ACHN (cell line): ENCODE data around the gene ABHD10.

Experiments
- DNase-seq: peaks from one replicate; pipeline ENCODE4 v3.0.0-alpha.2; 2015
- in situ Hi-C: cut with HindIII; loops from 2 replicates; pipeline ENCODE4 v1.10.0; 2017; ENCODE audit warnings: low sequenced_read_pairs, low pct_ligation_motif_present, low pct_unique_long_range_greater_than_20kb

ABHD10 gene

DNA sequence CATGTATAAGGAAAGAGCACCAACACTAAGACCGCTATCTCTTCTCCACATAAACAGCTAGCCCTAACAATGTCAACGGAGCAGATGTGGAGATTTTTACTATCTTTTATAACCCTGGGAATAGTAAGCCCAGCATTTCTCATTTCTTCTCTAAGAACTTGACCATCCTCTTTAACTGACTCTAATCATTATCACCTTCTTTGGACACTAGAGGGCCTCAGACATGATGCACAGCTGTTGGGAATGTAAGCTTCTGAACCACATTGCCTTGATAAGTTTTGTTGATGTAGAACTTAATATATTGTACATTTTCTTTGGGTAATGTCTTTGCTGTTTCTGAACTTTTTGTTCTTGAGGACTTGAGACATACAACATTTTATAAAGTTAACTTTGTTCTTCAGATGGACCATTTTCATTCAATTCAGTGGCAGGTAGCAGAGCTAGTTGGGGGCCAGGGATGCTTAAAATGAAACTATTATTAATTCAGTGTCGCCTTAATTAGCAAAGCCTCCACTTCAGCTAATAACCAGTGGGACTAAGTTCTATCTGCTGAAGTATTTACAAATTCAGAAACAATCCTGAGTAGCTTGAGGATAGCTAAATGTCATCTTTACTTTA lies 10.3 kb downstream of the ABHD10 start:
- in situ Hi-C loops: no loop called here
- peak; percentile 74 for DNase-seq

DNA sequence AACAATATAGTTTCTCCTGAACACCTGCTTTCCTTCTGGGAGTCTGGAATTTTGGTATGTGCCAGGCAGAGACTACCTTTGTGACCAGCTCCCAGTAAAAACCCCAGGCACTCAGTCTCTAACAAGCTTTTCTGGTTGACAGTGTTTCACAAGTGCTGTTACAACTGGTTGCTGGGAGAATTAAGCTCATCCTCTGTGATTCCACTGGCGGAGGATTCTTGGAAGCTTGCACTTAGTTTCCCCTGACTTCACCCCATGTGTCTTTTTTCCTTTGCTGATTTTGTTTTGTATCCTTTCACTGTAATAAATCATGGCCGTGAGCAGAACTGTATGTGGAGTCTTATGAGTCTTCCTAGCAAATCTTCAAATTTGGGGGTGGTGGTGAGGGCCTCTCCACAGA lies 14.2 kb downstream of the ABHD10 start:
- DNase-seq: no peak
- in situ Hi-C loops: no loop called here

GRCh38 chr3:111998636-111999483 lies 20.0 kb downstream of the ABHD10 start, which contains the start of gene TAGLN3:
TSS of gene TAGLN3 (plus strand) at chr3:111998922. CDS start at chr3:111999423, 501 bp downstream.
- peak; percentile 68 for DNase-seq
- in situ Hi-C loops: no loop called here

DNA sequence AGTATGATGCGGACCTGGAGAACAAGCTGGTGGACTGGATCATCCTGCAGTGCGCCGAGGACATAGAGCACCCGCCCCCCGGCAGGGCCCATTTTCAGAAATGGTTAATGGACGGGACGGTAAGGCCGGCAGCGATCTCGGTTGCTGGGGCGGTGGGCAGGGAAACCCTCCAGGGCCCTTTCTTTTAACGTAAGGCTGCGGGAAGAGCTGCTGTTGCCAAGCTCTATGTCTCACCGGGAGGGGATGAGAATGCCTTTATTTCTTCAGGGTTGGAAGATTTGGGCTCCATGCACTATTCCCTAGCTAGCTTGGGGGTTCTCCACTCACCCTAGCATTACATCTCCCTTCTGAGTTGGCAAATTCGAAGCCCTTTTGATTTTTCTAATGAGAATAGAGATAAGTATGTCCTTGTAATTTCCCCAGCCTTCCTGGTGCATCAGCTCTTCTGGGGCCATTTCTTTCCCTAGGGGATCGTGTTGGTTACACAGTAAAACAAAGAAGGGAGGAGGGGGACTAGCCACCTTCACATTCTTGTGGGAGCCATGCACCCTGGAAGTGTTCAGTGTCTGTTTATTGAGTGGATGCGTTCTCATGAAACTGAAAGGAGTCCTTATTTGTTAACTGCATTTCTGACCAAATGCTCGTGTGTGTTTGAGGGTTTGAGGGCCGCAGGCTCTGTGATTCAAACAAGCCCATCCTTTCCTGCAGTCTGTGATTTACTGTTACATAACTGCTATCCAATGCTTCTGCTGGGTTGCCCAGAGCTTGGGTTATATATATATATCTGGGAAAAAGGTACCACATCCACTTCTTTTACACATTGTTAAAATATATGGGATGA lies 20.9 kb downstream of the ABHD10 start:
- DNase-seq: no peak
- in situ Hi-C loops: no loop called here

GRCh38 chr3:112000367-112000771 lies 21.5 kb downstream of the ABHD10 start:
- in situ Hi-C loops: no loop called here
- no peak for DNase-seq

DNA sequence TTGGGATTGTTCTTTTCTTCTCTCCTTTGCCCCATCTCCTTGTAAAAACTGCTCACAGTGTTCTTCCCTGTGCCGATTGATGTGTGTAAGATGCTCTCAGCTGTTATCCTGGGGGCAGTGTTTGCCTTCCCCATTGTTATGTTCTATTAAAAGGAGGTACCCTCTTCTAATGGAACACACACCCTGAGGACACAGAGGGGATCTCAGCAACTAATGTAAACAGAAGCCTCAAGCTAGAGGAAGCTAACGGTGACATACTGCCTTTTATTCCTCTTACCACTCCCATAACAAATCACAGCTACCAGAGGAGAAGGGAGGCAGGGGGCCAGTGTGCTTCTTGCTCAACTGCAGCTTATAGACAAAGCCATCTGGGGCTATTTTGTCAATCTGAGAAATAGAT lies 22.1 kb downstream of the ABHD10 start:
- in situ Hi-C loops: no loop called here
- no peak for DNase-seq

DNA sequence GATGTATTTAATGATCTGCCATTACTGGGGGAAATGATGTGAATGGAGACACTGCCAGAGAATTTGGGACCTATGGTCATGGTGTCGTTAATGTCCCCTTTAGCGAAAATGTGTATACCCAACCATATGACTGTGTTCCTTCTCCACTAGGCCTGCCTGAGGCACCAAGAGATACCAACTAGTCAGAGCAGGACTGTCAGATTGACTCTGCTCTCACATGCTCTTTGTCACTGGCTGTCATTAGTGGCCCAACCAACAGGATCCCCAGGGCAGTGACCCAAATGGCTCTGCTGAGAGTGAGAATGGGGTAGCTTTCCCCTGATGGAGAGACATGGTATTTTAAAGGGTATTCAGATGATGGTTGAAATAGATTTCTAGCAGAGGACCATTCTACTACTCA lies 22.7 kb downstream of the ABHD10 start:
- in situ Hi-C loops: no loop called here
- DNase-seq: no peak

DNA sequence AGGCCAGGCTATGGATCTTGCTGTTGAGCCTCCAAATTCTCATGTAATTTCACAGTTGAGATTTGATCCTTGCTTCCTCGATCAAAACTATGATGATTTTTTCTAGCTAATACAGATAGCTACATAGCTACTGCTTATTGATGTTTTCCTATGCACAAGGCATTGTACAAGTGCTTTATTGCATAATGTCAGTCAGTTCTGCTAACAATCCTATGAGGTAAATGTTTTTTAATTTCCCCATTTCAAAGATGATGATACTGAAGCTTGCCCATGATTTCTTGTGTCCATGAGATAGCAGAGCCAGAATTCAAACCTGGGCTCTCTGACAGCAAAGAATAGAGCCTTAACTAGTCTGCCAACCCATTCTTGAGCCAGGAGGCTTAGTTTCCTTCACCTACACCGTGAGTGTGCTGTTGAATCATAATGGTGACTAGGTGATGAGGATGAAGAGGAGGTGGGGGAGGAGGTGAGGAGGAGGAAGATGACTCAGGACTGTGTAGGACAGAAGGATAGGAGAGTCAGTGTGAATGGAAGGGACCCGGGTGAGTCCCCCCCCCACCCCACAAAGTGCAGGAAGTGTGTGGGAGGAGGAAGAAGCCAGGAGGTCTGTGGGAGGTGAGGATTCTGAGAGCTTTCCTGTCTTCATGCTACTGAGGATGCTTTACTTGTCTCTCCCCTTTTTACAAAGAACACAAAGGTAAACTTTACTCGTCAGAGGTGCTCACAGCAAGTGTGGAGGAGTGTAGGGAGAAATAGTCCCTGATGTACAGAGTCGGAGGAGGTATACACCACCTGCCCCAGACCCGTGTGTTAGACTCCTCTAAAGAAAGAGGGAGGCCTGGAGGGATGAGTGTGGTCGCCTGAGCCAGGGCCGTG lies 23.5 kb downstream of the ABHD10 start:
- in situ Hi-C loops: no loop called here
- DNase-seq: no peak

GRCh38 chr3:112003321-112004080 lies 24.7 kb downstream of the ABHD10 start:
- no peak for DNase-seq
- in situ Hi-C loops: no loop called here

GRCh38 chr3:112004187-112004586 lies 25.4 kb downstream of the ABHD10 start:
- in situ Hi-C loops: no loop called here

GRCh38 chr3:112004669-112005068 lies 25.8 kb downstream of the ABHD10 start:
- in situ Hi-C loops: no loop called here
- DNase-seq: no peak

More at GRCh38 chr3:112004187-112004586, 25.4 kb downstream of the ABHD10 start:
- DNase-seq: no peak

- DNase-seq: no peak
- in situ Hi-C loops: no loop called here
Observed at GRCh38 chr3:112005091-112005672, 26.4 kb downstream of the ABHD10 start.

GRCh38 chr3:112007633-112008032 lies 28.8 kb downstream of the ABHD10 start:
- no peak for DNase-seq
- in situ Hi-C loops: no loop called here

GRCh38 chr3:112009670-112010069 lies 30.8 kb downstream of the ABHD10 start:
- in situ Hi-C loops: no loop called here
- DNase-seq: no peak

DNA sequence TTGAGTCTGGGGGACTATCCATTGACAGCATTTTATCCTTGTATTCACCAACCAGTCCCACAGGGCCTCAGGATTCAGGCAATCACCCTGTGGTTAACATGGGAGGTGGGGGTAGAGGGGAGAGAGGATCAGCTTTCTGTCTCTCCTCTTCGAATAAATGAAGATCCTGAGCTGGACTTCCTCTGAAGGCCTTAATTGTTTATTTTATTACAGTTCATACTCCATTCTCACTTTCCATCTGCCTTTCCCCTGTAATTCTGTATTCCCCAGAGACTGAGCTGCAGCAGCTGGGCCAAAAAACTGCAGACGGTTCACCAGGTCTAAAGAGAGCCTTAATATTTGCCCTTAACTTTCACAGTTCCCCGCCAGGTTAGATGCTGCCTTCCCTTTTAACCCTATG lies 31.8 kb downstream of the ABHD10 start:
- in situ Hi-C loops: no loop called here
- DNase-seq: no peak

DNA sequence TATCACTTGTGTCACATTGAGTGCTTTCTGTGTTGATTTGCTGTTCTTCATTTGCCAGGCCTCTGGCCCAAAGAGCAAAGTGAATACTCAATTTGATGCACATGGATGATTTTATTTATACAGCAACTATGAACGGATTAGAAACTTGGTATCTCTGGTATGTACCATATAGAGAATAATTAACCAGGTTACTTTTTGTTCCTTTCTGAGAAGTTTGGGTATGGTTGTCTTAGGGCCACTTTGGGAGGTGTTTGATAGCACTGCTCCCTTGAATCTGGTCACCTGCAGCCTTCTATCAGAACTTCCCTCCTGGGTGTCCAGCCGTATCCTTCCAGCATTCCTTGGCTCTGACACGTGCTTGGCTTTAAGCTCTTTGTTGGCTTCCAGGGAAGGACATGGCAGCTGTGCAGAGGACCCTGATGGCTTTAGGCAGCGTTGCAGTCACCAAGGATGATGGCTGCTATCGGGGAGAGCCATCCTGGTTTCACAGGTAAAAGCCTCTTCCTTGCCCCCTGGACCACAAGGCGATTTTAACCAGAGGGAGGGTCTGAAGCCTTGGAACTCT lies 32.6 kb downstream of the ABHD10 start:
- in situ Hi-C loops: no loop called here
- peak; percentile 81 for DNase-seq
